PC-9 (cell line): ENCODE measurements around the gene DSCAM. TPM values are rescaled to one million over a fixed set of nuclear protein-coding genes. Genes with fewer than 3 reads are reported as not detected.

ENCODE experiments used
- BruUV-seq: library from RNA; stranded (reverse); fragments of 400-500 nt; replicated peaks from 2 replicates; lab custom pipeline; 2021; lab: Mats Ljungman, UMichigan
- CTCF ChIA-PET: fragments of 300-600 bp; sonication (Branson Sonifier 250); formaldehyde crosslinking; loops from one replicate; lab custom pipeline; 2022; ENCODE audit warnings: antibody characterized with exemption; lab: Charles Lee
- POLR2A ChIA-PET: fragments of 300-600 bp; sonication (Branson Sonifier 250); formaldehyde crosslinking; loops from one replicate; lab custom pipeline; 2022; ENCODE audit warnings: antibody characterized with exemption; ENCODE audit not compliant: unreplicated experiment; lab: Charles Lee
- DNase-seq, 2 experiments: peaks; one replicate each; pipeline versions ENCODE4 v3.0.0 to v3.0.0-alpha.2; 2015 to 2022; ENCODE audit warnings: mixed read lengths in 1 of 2
- H2AFZ ChIP-seq: fragments of 200-600 bp; sonication (generic); 2 replicates; pipeline ENCODE4 v1.8.1; 2017; ENCODE audit warnings: antibody characterized with exemption
- H3F3A ChIP-seq: fragments of 200-600 bp; sonication (generic); 2 replicates; pipeline ENCODE4 v1.8.1; 2017; ENCODE audit warnings: antibody characterized with exemption, mild to moderate bottlenecking, low read depth; ENCODE audit not compliant: insufficient read depth
- H3K27ac ChIP-seq: fragments of 200-600 bp; sonication (generic); 2 replicates; pipeline ENCODE4 v1.6.1; 2016; ENCODE audit warnings: mixed run types
- H3K27me3 ChIP-seq: fragments of 200-600 bp; sonication (generic); 2 replicates; pipeline ENCODE4 v1.6.1; 2016; ENCODE audit warnings: low read depth, mixed run types; ENCODE audit not compliant: insufficient read depth
- H3K36me3 ChIP-seq: fragments of 200-600 bp; sonication (generic); 2 replicates; pipeline ENCODE4 v1.6.1; 2016; ENCODE audit warnings: low read depth, mixed run types
- H3K4me1 ChIP-seq: fragments of 200-600 bp; sonication (generic); replicated peaks from 2 replicates; pipeline ENCODE4 v1.6.1; 2016; ENCODE audit warnings: mixed run types; ENCODE audit not compliant: insufficient read depth
- H3K4me2 ChIP-seq: fragments of 200-600 bp; sonication (generic); 2 replicates; pipeline ENCODE4 v1.6.1; 2017; ENCODE audit warnings: mixed run types
- H3K4me3 ChIP-seq: fragments of 200-600 bp; sonication (generic); 2 replicates; pipeline ENCODE4 v1.6.1; 2016; ENCODE audit warnings: mixed run types
- H3K79me2 ChIP-seq: fragments of 200-600 bp; sonication (generic); 2 replicates; pipeline ENCODE4 v1.6.1; 2017; ENCODE audit warnings: low read depth, mixed run types
- H3K9me2 ChIP-seq: fragments of 200-600 bp; sonication (generic); 2 replicates; pipeline ENCODE4 v1.8.1; 2017; ENCODE audit warnings: mild to moderate bottlenecking; ENCODE audit not compliant: insufficient read depth
- H3K9me3 ChIP-seq: fragments of 200-600 bp; sonication (generic); 2 replicates; pipeline ENCODE4 v1.8.1; 2016; ENCODE audit warnings: low read depth; ENCODE audit not compliant: insufficient read depth
- H4K20me1 ChIP-seq: fragments of 200-600 bp; sonication (generic); 2 replicates; pipeline ENCODE4 v1.8.1; 2017; ENCODE audit not compliant: insufficient read depth
- EZH2 ChIP-seq: fragments of 200-600 bp; sonication (generic); IDR thresholded peaks from 2 replicates; pipeline ENCODE4 v1.8.0; 2017; ENCODE audit warnings: antibody characterized with exemption, low read depth
- intact Hi-C: fragments of 100-400 bp; cut with micrococcal nuclease; formaldehyde crosslinking; loops from one replicate; pipeline ENCODE4 v1.10.0; 2022; ENCODE audit not compliant: unreplicated experiment
- total RNA-seq: library from RNA; stranded (reverse); gene quantifications from 2 replicates; pipeline ENCODE4 v1.2.3, GENCODE V29; 2021
- TF ChIP-seq, protein P1 (sequence below): fragments of 200-600 bp; sonication (generic); conservative IDR thresholded peaks from 2 replicates; pipeline ENCODE4 v1.6.1; 2017; ENCODE audit warnings: mixed run types, antibody characterized with exemption, mild to moderate bottlenecking, moderate library complexity

Gene DSCAM
- total RNA-seq, 1 experiment from 2014 or later = not detected

DNA sequence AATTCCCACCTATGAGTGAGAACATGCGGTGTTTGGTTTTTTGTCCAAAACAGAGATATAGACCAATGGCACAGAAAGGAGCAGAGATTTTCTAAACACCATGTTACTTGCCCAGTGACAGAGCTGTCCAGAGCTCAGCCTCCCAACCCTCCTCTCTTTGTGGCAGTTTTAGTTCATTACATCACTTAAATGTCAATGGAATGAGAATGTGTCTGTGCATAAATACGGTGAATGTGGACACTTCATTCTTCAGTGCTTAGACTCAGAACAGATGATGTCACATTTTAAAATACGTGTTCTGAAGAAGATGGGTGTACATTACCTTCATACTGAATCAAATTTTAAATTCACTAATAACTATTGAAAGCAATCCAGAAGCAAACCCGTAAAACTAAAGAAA lies 374.9 kb downstream of the DSCAM start:
- no peaks in the 10 kb centered on the region for H3K9me3 ChIP-seq
- no peak for TF ChIP-seq EZH2
- TF ChIP-seq, protein P1, sequence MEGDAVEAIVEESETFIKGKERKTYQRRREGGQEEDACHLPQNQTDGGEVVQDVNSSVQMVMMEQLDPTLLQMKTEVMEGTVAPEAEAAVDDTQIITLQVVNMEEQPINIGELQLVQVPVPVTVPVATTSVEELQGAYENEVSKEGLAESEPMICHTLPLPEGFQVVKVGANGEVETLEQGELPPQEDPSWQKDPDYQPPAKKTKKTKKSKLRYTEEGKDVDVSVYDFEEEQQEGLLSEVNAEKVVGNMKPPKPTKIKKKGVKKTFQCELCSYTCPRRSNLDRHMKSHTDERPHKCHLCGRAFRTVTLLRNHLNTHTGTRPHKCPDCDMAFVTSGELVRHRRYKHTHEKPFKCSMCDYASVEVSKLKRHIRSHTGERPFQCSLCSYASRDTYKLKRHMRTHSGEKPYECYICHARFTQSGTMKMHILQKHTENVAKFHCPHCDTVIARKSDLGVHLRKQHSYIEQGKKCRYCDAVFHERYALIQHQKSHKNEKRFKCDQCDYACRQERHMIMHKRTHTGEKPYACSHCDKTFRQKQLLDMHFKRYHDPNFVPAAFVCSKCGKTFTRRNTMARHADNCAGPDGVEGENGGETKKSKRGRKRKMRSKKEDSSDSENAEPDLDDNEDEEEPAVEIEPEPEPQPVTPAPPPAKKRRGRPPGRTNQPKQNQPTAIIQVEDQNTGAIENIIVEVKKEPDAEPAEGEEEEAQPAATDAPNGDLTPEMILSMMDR = no peak
- no peak overlapping the region for H3K4me3 ChIP-seq
- H3K4me1 ChIP-seq = no peaks in the 10 kb centered on the region
- no peaks in the 10 kb centered on the region for H3K79me2 ChIP-seq
- no peaks in the 10 kb centered on the region for H3K27me3 ChIP-seq
- ChIA-PET CTCF (no interaction called here), POLR2A (no interaction called here)
- no peaks in the 10 kb centered on the region for H4K20me1 ChIP-seq
- H3K4me2 ChIP-seq = no peak overlapping the region
- H3K9me2 ChIP-seq = no peaks in the 10 kb centered on the region
- no TSS peak for BruUV-seq
- no peak overlapping the region for H3K27ac ChIP-seq
- no peaks in the 10 kb centered on the region for H3K36me3 ChIP-seq
- no peaks in the 10 kb centered on the region for H3F3A ChIP-seq
- intact Hi-C loops = no loop called here
- DNase-seq = no peak
- H2AFZ ChIP-seq = no peak overlapping the region

DNA sequence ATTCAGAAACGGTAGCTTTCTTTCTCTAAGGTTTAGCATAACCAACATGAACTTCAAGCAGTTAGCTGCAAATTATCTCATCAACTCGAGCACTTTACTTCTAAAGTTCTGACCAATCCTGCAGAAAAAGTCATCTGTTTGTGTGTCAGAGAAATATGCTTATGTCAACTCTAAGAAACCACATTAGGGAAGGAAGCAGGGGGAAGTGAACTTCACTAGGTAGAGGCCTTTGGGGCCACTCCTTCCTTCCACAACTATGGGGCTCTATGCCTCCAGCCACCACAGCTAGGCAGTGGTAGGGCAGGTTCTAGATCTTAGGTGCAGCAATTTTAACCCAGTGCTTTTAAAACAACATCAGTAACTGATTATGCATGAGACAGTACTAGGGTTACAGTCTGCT lies 375.9 kb downstream of the DSCAM start:
- Histone ChIP-seq H3K79me2 (no peaks in the 10 kb centered on the region), H3K4me1 (no peaks in the 10 kb centered on the region), H3F3A (no peaks in the 10 kb centered on the region), H4K20me1 (no peaks in the 10 kb centered on the region), H3K36me3 (no peaks in the 10 kb centered on the region), H3K9me2 (no peaks in the 10 kb centered on the region), H3K4me3 (no peak overlapping the region), H3K9me3 (no peaks in the 10 kb centered on the region), H3K4me2 (no peak overlapping the region), H2AFZ (no peak overlapping the region), H3K27ac (no peak overlapping the region), H3K27me3 (no peaks in the 10 kb centered on the region)
- TF ChIP-seq EZH2 = no peak
- TF ChIP-seq, protein P1 = no peak
- DNase-seq = no peak
- ChIA-PET CTCF (no interaction called here), POLR2A (no interaction called here)
- no TSS peak for BruUV-seq
- intact Hi-C loops = no loop called here

DNA sequence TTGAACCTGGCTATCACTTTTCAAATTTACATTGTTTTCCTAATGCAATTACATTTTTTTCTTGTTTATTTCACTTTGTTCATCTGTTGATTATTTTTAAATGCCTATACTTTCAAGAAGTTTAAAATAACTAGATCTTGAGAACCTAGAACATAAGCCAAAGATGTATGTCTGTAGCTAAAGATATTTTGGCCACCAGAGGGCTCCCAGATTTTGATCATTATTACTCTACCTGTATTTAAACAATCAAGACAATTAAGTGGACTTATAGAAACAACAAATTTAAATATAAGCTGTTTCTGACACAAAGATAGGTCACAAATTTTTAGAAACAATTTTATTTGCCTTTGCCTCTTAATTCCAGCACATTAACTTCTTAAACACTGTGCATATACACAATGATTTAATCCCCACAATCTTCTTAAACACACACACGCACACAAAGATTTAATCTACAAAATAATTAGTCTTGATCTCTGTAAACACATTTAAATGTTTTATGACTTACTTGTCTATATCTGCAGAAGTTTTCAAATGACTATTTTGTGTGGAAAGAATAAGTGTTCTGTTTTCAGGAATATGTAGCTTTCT lies 380.0 kb downstream of the DSCAM start:
- Histone ChIP-seq H3K27me3 (no peaks in the 10 kb centered on the region; the same call in 1 of the 2 replicates), H3K9me2 (no peaks in the 10 kb centered on the region), H4K20me1 (no peaks in the 10 kb centered on the region), H3K4me3 (no peak overlapping the region), H2AFZ (no peak overlapping the region), H3K4me1 (no peaks in the 10 kb centered on the region), H3K9me3 (no peaks in the 10 kb centered on the region), H3K79me2 (no peaks in the 10 kb centered on the region), H3K4me2 (no peak overlapping the region), H3K36me3 (no peaks in the 10 kb centered on the region), H3F3A (no peaks in the 10 kb centered on the region), H3K27ac (no peak overlapping the region)
- ChIA-PET POLR2A (no interaction called here), CTCF (no interaction called here)
- intact Hi-C loops = loop anchor here (5.0 kb wide), 2 partner anchors 600 to 665 kb away; no protein-coding TSS in a partner anchor
- DNase-seq = no peak
- TF ChIP-seq EZH2 = no peak
- TF ChIP-seq, protein P1 = peak; percentile 63
- BruUV-seq = no TSS peak
